Left colon (tissue), 2 donors: ENCODE measurements around the gene SLC46A3. TPM values are rescaled to one million over a fixed set of nuclear protein-coding genes. Genes with fewer than 3 reads are reported as not detected.

ENCODE experiments used
- ATAC-seq: fragments of 200-7000 bp; cut with Tn5 transposase; one replicate; pipeline ENCODE4 v1.9.1; 2020; ENCODE audit warnings: mild to moderate bottlenecking, moderate library complexity
- DNase-seq, 2 donors: peaks; one replicate each; pipeline ENCODE4 v3.0.0-alpha.2; 2020
- intact Hi-C, 2 donors: fragments of 100-400 bp; cut with DNase I in 1 of 2; cut with micrococcal nuclease in 1 of 2; formaldehyde crosslinking; loops; one replicate each; pipeline versions ENCODE4 v1.11.2 to v1.14.0; 2022; cut with DNase I, micrococcal nuclease
- total RNA-seq, 2 donors: library from RNA; stranded (reverse); fragmentation: NEBNext Ultra II Directional; extraction: Animal tissue kit (Norgen Biotek cat#: 25700); gene quantifications; one replicate each; pipeline ENCODE4 v1.2.1, GENCODE V29; 2021
- donor health status: DM: no; HTN: no; CAD: no.
- donor health status: DM: yes; HTN: yes; CAD: no.

SLC46A3 gene
- total RNA-seq, 2 donors from 2014 or later = 48.7 to 54.6 TPM

- no peak for DNase-seq
- ATAC-seq = no peak
- intact Hi-C loops = no loop called here
Observed at GRCh38 chr13:28739376-28739775, 20.6 kb upstream of the SLC46A3 start.

- intact Hi-C loops = no loop called here
- DNase-seq (no peak), ATAC-seq (no peak)
Observed at GRCh38 chr13:28735481-28736029, 16.8 kb upstream of the SLC46A3 start.

- DNase-seq = no peak
- intact Hi-C loops = no loop called here
- ATAC-seq = no peak
Observed at GRCh38 chr13:28734906-28735305, 16.1 kb upstream of the SLC46A3 start.

- intact Hi-C loops = no loop called here
- DNase-seq (no peak), ATAC-seq (no peak)
Observed at GRCh38 chr13:28730762-28731161, 12.0 kb upstream of the SLC46A3 start.

GRCh38 chr13:28729541-28729940 is 10.8 kb upstream of the SLC46A3 start:
- intact Hi-C loops = no loop called here
- DNase-seq (no peak), ATAC-seq (no peak)

GRCh38 chr13:28728642-28729041 is 9.9 kb upstream of the SLC46A3 start:
- no peak for DNase-seq
- intact Hi-C loops = no loop called here
- no peak for ATAC-seq

- intact Hi-C loops = no loop called here
- DNase-seq (no peak), ATAC-seq (peak; percentile 37)
Observed at GRCh38 chr13:28725046-28725610, 6.4 kb upstream of the SLC46A3 start.

GRCh38 chr13:28723806-28724205 is 5.0 kb upstream of the SLC46A3 start:
- no peak for DNase-seq
- intact Hi-C loops = no loop called here
- ATAC-seq = no peak

- ATAC-seq = no peak
- intact Hi-C loops = no loop called here
Observed at GRCh38 chr13:28719227-28720055, 671 bp upstream of the SLC46A3 start.

GRCh38 chr13:28718196-28718542 is 601 bp downstream of the SLC46A3 start:
- DNase-seq (no peak), ATAC-seq (peak; percentile 42)
- intact Hi-C loops = no loop called here

More at GRCh38 chr13:28719227-28720055, 671 bp upstream of the SLC46A3 start:
- DNase-seq = no peak

- ATAC-seq = no peak
- intact Hi-C loops = no loop called here
- no peak for DNase-seq
Observed at GRCh38 chr13:28717170-28717569, 1.6 kb downstream of the SLC46A3 start.

- intact Hi-C loops = no loop called here
- peak; percentile 65 to 83 for DNase-seq
- peak; percentile 64 for ATAC-seq
Observed at GRCh38 chr13:28716511-28716910, 2.3 kb downstream of the SLC46A3 start.

- DNase-seq = no peak
- no peak for ATAC-seq
- intact Hi-C loops = no loop called here
Observed at GRCh38 chr13:28714651-28715050, 4.1 kb downstream of the SLC46A3 start.

- peak; percentile 97 for ATAC-seq
- intact Hi-C loops = no loop called here
- peak; percentile 70 to 84 for DNase-seq
Observed at GRCh38 chr13:28710161-28710560, 8.6 kb downstream of the SLC46A3 start.

- intact Hi-C loops = no loop called here
- DNase-seq = no peak
- no peak for ATAC-seq
Observed at GRCh38 chr13:28707629-28708427, 10.9 kb downstream of the SLC46A3 start.

GRCh38 chr13:28705461-28706083 is 13.2 kb downstream of the SLC46A3 start:
- intact Hi-C loops = no loop called here
- no peak for ATAC-seq

GRCh38 chr13:28704919-28705318 is 13.9 kb downstream of the SLC46A3 start:
- DNase-seq (no peak), ATAC-seq (no peak)
- intact Hi-C loops = no loop called here

More at GRCh38 chr13:28705461-28706083, 13.2 kb downstream of the SLC46A3 start:
- DNase-seq = no peak

- ATAC-seq (no peak), DNase-seq (no peak)
- intact Hi-C loops = no loop called here
Observed at GRCh38 chr13:28704282-28704681, 14.5 kb downstream of the SLC46A3 start.

- intact Hi-C loops = no loop called here
- DNase-seq (no peak), ATAC-seq (no peak)
Observed at GRCh38 chr13:28699246-28699645, 19.5 kb downstream of the SLC46A3 start.
